ENCODE results near the gene PBX4.

The PBX4 gene

GRCh38 chr19:19514881-19515641, 103.4 kb downstream of the PBX4 start, which contains the start of gene TSSK6:
Gene TSSK6 (minus strand): TSS chr19:19515548. CDS start chr19:19515427, 121 bp downstream.
- Mint-ChIP-seq H3K27ac (peak within 1 kb of the TSS; percentile 95), H3K4me3 (peak within 1 kb of the TSS; percentile 87), H3K36me3 (ENCODE audit: low read depth) (peaks cover 12% of the 10 kb centered on the region), H3K9me3 (no peaks in the 10 kb centered on the region), H3K4me1 (ENCODE audit: low read depth) (peaks cover 8% of the 10 kb centered on the region), H3K27me3 (ENCODE audit: low read depth) (no peaks in the 10 kb centered on the region)

- peak overlapping the region; percentile 44 for H3K4me3 Mint-ChIP-seq
- H3K36me3 Mint-ChIP-seq (ENCODE audit: low read depth) = peaks cover 10% of the 10 kb centered on the region
- no peaks in the 10 kb centered on the region for H3K9me3 Mint-ChIP-seq
- no peak overlapping the region for H3K27ac Mint-ChIP-seq
- no peaks in the 10 kb centered on the region for H3K27me3 Mint-ChIP-seq (ENCODE audit: low read depth)
- peaks cover 4% of the 10 kb centered on the region for H3K4me1 Mint-ChIP-seq (ENCODE audit: low read depth)
Measured at GRCh38 chr19:19514215-19514657, 104.3 kb downstream of the PBX4 start.

- Mint-ChIP-seq H3K36me3 (ENCODE audit: low read depth) (peaks cover 8% of the 10 kb centered on the region), H3K27me3 (ENCODE audit: low read depth) (no peaks in the 10 kb centered on the region), H3K4me3 (no peak overlapping the region), H3K27ac (no peak overlapping the region), H3K9me3 (no peaks in the 10 kb centered on the region), H3K4me1 (ENCODE audit: low read depth) (peaks cover 2% of the 10 kb centered on the region)
Measured at GRCh38 chr19:19513682-19514081, 104.8 kb downstream of the PBX4 start.
